HAP-1 (cell line): ENCODE results near the gene OSBPL7.

Experiments used
- DNase-seq, 2 experiments: peaks; one replicate each; pipeline ENCODE4 v3.0.0-alpha.2; 2016 to 2020; ENCODE audit warnings: low spot score in 2 of 2
- H3K27me3 ChIP-seq: fragments of 250-450 bp; sonication (Bioruptor Pico); 2 replicates; pipeline ENCODE4 v1.5.1; 2020; ENCODE audit warnings: low read depth, mild to moderate bottlenecking, moderate library complexity
- H3K36me3 ChIP-seq: fragments of 250-450 bp; sonication (Bioruptor Pico); replicated peaks from 2 replicates; pipeline ENCODE4 v1.5.1; 2020; ENCODE audit warnings: mild to moderate bottlenecking
- H3K4me1 ChIP-seq: fragments of 250-450 bp; sonication (Bioruptor Pico); 2 replicates; pipeline ENCODE4 v1.5.1; 2020; ENCODE audit warnings: mild to moderate bottlenecking
- H3K4me3 ChIP-seq: fragments of 250-450 bp; sonication (Bioruptor Pico); 2 replicates; pipeline ENCODE4 v1.5.1; 2020; ENCODE audit warnings: mild to moderate bottlenecking, moderate library complexity
- H3K9me3 ChIP-seq: fragments of 250-450 bp; sonication (Bioruptor Pico); 2 replicates; pipeline ENCODE4 v1.5.1; 2020; ENCODE audit warnings: mild to moderate bottlenecking, moderate library complexity
- in situ Hi-C: fragments of 300-500 bp; cut with MboI; formaldehyde crosslinking; loops from 3 replicates; pipeline ENCODE4 v1.14.3; 2020; ENCODE audit warnings: low sequenced_read_pairs, inconsistent platforms, mixed read lengths

Gene OSBPL7

GRCh38 chr17:47855737-47856136 lies 34.1 kb upstream of the OSBPL7 start:
- DNase-seq = no peak
- Histone ChIP-seq H3K36me3 (no peaks in the 10 kb centered on the region), H3K4me1 (no peaks in the 10 kb centered on the region), H3K9me3 (no peaks in the 10 kb centered on the region), H3K27me3 (peaks cover 77% of the 10 kb centered on the region), H3K4me3 (no peak overlapping the region)
- in situ Hi-C loops = no loop called here

GRCh38 chr17:47853616-47854015 lies 32.0 kb upstream of the OSBPL7 start:
- in situ Hi-C loops = no loop called here
- DNase-seq = no peak

GRCh38 chr17:47852113-47852949 lies 30.7 kb upstream of the OSBPL7 start:
- no peak for DNase-seq
- Histone ChIP-seq H3K36me3 (no peaks in the 10 kb centered on the region), H3K27me3 (peaks cover 96% of the 10 kb centered on the region), H3K9me3 (no peaks in the 10 kb centered on the region), H3K4me1 (no peaks in the 10 kb centered on the region), H3K4me3 (no peak overlapping the region)
- in situ Hi-C loops = no loop called here

More at GRCh38 chr17:47853616-47854015, 32.0 kb upstream of the OSBPL7 start:
- Histone ChIP-seq H3K27me3 (peaks cover 91% of the 10 kb centered on the region), H3K4me1 (no peaks in the 10 kb centered on the region), H3K4me3 (no peak overlapping the region), H3K9me3 (no peaks in the 10 kb centered on the region), H3K36me3 (no peaks in the 10 kb centered on the region)

- no peaks in the 10 kb centered on the region for H3K9me3 ChIP-seq
- H3K4me1 ChIP-seq = no peaks in the 10 kb centered on the region
- no peak for DNase-seq
- H3K36me3 ChIP-seq = no peaks in the 10 kb centered on the region
- peaks cover 96% of the 10 kb centered on the region for H3K27me3 ChIP-seq
- in situ Hi-C loops = no loop called here
- H3K4me3 ChIP-seq = no peak overlapping the region
Measured at GRCh38 chr17:47851764-47852112, 30.1 kb upstream of the OSBPL7 start.

GRCh38 chr17:47850692-47851573 lies 29.3 kb upstream of the OSBPL7 start, which contains the start of gene SP6:
SP6 (minus strand) TSS chr17:47851163; CDS start chr17:47848429, 2,734 bp downstream.
- Histone ChIP-seq H3K36me3 (no peaks in the 10 kb centered on the region), H3K27me3 (peaks cover 96% of the 10 kb centered on the region), H3K4me1 (no peaks in the 10 kb centered on the region), H3K4me3 (no peak within 1 kb of the TSS), H3K9me3 (no peaks in the 10 kb centered on the region)
- DNase-seq = peak; percentile 8 to 59
- in situ Hi-C loops = no loop called here

GRCh38 chr17:47850373-47850691 lies 28.7 kb upstream of the OSBPL7 start:
- H3K27me3 ChIP-seq = peaks cover 96% of the 10 kb centered on the region
- H3K36me3 ChIP-seq = no peaks in the 10 kb centered on the region
- H3K4me1 ChIP-seq = no peaks in the 10 kb centered on the region
- no peak overlapping the region for H3K4me3 ChIP-seq
- DNase-seq = no peak
- in situ Hi-C loops = no loop called here
- no peaks in the 10 kb centered on the region for H3K9me3 ChIP-seq

- no peak overlapping the region for H3K4me3 ChIP-seq
- in situ Hi-C loops = no loop called here
- H3K27me3 ChIP-seq = peaks cover 85% of the 10 kb centered on the region
- no peaks in the 10 kb centered on the region for H3K36me3 ChIP-seq
- no peaks in the 10 kb centered on the region for H3K9me3 ChIP-seq
- DNase-seq = no peak
- no peaks in the 10 kb centered on the region for H3K4me1 ChIP-seq
Measured at GRCh38 chr17:47848198-47848513, 26.6 kb upstream of the OSBPL7 start.

GRCh38 chr17:47847341-47848197 lies 26.0 kb upstream of the OSBPL7 start:
- Histone ChIP-seq H3K4me1 (no peaks in the 10 kb centered on the region), H3K36me3 (no peaks in the 10 kb centered on the region), H3K4me3 (no peak overlapping the region), H3K9me3 (no peaks in the 10 kb centered on the region), H3K27me3 (peaks cover 79% of the 10 kb centered on the region)
- peak in 1 of 2 experiments; percentile 39 for DNase-seq
- in situ Hi-C loops = no loop called here

DNA sequence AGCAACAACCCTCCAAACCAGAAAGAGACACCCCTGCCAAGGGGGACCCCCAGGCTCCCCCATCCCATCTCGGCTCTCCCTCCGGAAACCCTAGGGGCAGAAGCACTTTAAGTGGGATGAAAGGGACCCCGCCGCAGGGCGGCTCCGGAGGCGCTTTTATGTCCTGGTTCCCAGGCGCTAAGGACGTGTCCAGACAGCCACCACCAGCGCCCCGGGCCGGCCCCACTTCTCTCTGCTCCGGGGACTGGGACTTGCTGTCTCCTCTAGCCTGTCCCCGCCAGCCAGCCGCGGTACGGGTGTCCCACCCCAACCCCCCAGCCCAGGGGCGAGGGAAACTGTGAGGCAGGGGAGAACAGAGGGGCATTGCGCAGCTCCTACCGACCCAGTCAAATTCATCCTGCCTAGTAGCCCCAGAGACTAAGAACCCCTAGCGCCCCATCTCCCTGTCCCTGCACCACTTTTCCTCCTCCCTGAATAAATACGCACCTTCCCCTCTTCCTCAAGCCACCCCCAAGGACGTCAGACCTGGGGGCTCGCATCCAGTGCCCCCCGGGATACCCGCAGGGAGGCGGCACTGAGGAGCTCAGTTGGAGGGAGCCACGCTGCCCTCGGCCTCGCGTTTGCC lies 25.2 kb upstream of the OSBPL7 start:
- peak in 1 of 2 experiments; percentile 24 for DNase-seq
- H3K4me3 ChIP-seq = no peak overlapping the region
- no peaks in the 10 kb centered on the region for H3K4me1 ChIP-seq
- H3K9me3 ChIP-seq = no peaks in the 10 kb centered on the region
- no peaks in the 10 kb centered on the region for H3K36me3 ChIP-seq
- in situ Hi-C loops = no loop called here
- peaks cover 71% of the 10 kb centered on the region for H3K27me3 ChIP-seq

DNA sequence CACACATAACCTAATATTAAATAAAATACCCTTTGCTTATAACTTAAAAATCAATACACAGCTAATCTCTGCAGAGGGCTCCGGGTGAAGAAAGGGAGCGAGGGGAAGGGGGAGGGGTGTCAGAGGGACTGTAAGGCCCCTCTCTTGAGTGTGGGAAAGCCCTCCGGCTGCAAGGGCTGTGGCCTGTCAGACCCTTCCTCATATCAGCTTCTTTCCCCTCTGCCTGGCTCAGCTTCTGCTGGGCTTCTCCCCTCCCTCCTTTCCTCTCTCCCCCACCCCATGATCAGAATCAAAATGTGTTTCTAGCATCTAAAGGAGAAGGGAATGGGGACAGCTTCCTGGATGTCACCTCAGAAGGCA lies 24.1 kb upstream of the OSBPL7 start:
- no peak for DNase-seq
- H3K27me3 ChIP-seq = peaks cover 64% of the 10 kb centered on the region
- in situ Hi-C loops = no loop called here

GRCh38 chr17:47844814-47845715 lies 23.5 kb upstream of the OSBPL7 start:
- peaks cover 58% of the 10 kb centered on the region for H3K27me3 ChIP-seq
- no peaks in the 10 kb centered on the region for H3K36me3 ChIP-seq
- H3K4me3 ChIP-seq = no peak overlapping the region
- peak in 1 of 2 experiments; percentile 42 for DNase-seq
- no peaks in the 10 kb centered on the region for H3K9me3 ChIP-seq
- H3K4me1 ChIP-seq = peaks cover 8% of the 10 kb centered on the region
- in situ Hi-C loops = loop anchor here (5.0 kb wide), 2 partner anchors 47 to 172 kb away; no protein-coding TSS in a partner anchor

More for the DNA sequence above, 24.1 kb upstream of the OSBPL7 start:
- H3K4me3 ChIP-seq = no peak overlapping the region
- no peaks in the 10 kb centered on the region for H3K36me3 ChIP-seq
- H3K9me3 ChIP-seq = no peaks in the 10 kb centered on the region
- H3K4me1 ChIP-seq = peaks cover 4% of the 10 kb centered on the region

DNA sequence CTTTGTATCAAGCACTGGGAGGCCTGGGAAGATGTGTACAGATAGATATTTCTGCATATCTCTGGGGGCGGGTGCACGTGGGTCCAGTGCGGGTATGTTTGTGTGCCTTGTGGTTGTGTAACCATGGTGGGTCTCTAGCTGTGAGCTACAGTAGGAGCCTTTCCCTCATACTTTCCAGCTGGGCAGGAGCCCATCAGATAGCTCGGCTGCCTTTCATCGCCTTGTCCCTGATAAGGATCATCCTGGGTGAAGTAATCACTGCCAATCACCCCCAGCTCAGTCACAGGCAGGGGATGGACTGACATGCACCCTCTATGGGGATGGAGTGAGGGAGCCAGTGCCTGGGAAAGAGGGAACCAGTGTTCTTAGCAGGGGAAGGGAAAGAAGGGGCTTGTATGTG lies 22.6 kb upstream of the OSBPL7 start:
- no peak overlapping the region for H3K4me3 ChIP-seq
- peaks cover 8% of the 10 kb centered on the region for H3K4me1 ChIP-seq
- no peaks in the 10 kb centered on the region for H3K36me3 ChIP-seq
- no peak for DNase-seq
- H3K27me3 ChIP-seq = peaks cover 49% of the 10 kb centered on the region
- no peaks in the 10 kb centered on the region for H3K9me3 ChIP-seq
- in situ Hi-C loops = loop anchor here (5.0 kb wide), 2 partner anchors 48 to 173 kb away; no protein-coding TSS in a partner anchor
